ENCODE data around the gene FBLN7.
A peak's percentile ranks its signal among the peaks of the same experiment; 100 is the strongest.
"Not testable (repeated sequence)": the region's sequence is repeated elsewhere in the genome, so short reads cannot be mapped to it uniquely, and the experiment has no call there.

FBLN7 gene

GRCh38 chr2:112138159-112139032 lies at the start of gene FBLN7:
Gene FBLN7 (plus strand): TSS chr2:112138385. CDS start chr2:112138656, 271 bp downstream.
- ATAC-seq (replicated peaks; ENCODE audit: extremely low read depth, poor library complexity, severe bottlenecking) (no peak), DNase-seq (ENCODE audit: low spot score in 2 of 2) (no peak)
- Mint-ChIP-seq H3K9me3 (no peaks in the 10 kb centered on the region), H3K27me3 (peaks cover 40% of the 10 kb centered on the region), H3K4me1 (no peaks in the 10 kb centered on the region), H3K4me3 (peak within 1 kb of the TSS; percentile 46), H3K36me3 (ENCODE audit: insufficient read depth) (no peaks in the 10 kb centered on the region), H3K27ac (ENCODE audit: low read depth) (no peak within 1 kb of the TSS)

- no peaks in the 10 kb centered on the region for H3K9me3 Mint-ChIP-seq
- no peak overlapping the region for H3K27ac Mint-ChIP-seq (ENCODE audit: low read depth)
- H3K4me1 Mint-ChIP-seq, result peaks cover 20% of the 10 kb centered on the region
- no peak for DNase-seq (ENCODE audit: low spot score in 2 of 2)
- no peak overlapping the region for H3K4me3 Mint-ChIP-seq
- no peak for ATAC-seq (replicated peaks; ENCODE audit: extremely low read depth, poor library complexity, severe bottlenecking)
- H3K27me3 Mint-ChIP-seq, result no peaks in the 10 kb centered on the region
- H3K36me3 Mint-ChIP-seq (ENCODE audit: insufficient read depth), result peaks cover 55% of the 10 kb centered on the region
These were observed 48.8 kb upstream of the FBLN7 start for GRCh38 chr2:112089375-112089774.

GRCh38 chr2:112092286-112093041 lies 45.7 kb upstream of the FBLN7 start:
- H3K27ac Mint-ChIP-seq (ENCODE audit: low read depth), result peak overlapping the region; percentile 11
- ATAC-seq (replicated peaks; ENCODE audit: extremely low read depth, poor library complexity, severe bottlenecking), result no peak
- no peaks in the 10 kb centered on the region for H3K27me3 Mint-ChIP-seq
- no peak for DNase-seq (ENCODE audit: low spot score in 2 of 2)
- peaks cover 42% of the 10 kb centered on the region for H3K36me3 Mint-ChIP-seq (ENCODE audit: insufficient read depth)
- H3K9me3 Mint-ChIP-seq, result no peaks in the 10 kb centered on the region
- peaks cover 9% of the 10 kb centered on the region for H3K4me1 Mint-ChIP-seq
- no peak overlapping the region for H3K4me3 Mint-ChIP-seq

- no peak overlapping the region for H3K4me3 Mint-ChIP-seq
- H3K27me3 Mint-ChIP-seq, result no peaks in the 10 kb centered on the region
- no peaks in the 10 kb centered on the region for H3K9me3 Mint-ChIP-seq
- H3K36me3 Mint-ChIP-seq (ENCODE audit: insufficient read depth), result peaks cover 41% of the 10 kb centered on the region
- ATAC-seq (replicated peaks; ENCODE audit: extremely low read depth, poor library complexity, severe bottlenecking) (no peak), DNase-seq (ENCODE audit: low spot score in 2 of 2) (no peak)
- peaks cover 9% of the 10 kb centered on the region for H3K4me1 Mint-ChIP-seq
- H3K27ac Mint-ChIP-seq (ENCODE audit: low read depth), result no peak overlapping the region
These were observed 45.0 kb upstream of the FBLN7 start for GRCh38 chr2:112093216-112093615.

GRCh38 chr2:112095681-112096080 lies 42.5 kb upstream of the FBLN7 start:
- DNase-seq (ENCODE audit: low spot score in 2 of 2), result no peak
- Mint-ChIP-seq H3K27me3 (no peaks in the 10 kb centered on the region), H3K4me3 (no peak overlapping the region), H3K4me1 (peaks cover 9% of the 10 kb centered on the region), H3K9me3 (no peaks in the 10 kb centered on the region), H3K36me3 (ENCODE audit: insufficient read depth) (peaks cover 39% of the 10 kb centered on the region), H3K27ac (ENCODE audit: low read depth) (no peak overlapping the region)
- ATAC-seq (replicated peaks; ENCODE audit: extremely low read depth, poor library complexity, severe bottlenecking), result no peak

- Mint-ChIP-seq H3K27ac (ENCODE audit: low read depth) (no peak overlapping the region), H3K36me3 (ENCODE audit: insufficient read depth) (peaks cover 36% of the 10 kb centered on the region), H3K4me1 (peaks cover 9% of the 10 kb centered on the region), H3K4me3 (no peak overlapping the region), H3K27me3 (no peaks in the 10 kb centered on the region), H3K9me3 (no peaks in the 10 kb centered on the region)
- DNase-seq (ENCODE audit: low spot score in 2 of 2) (no peak), ATAC-seq (replicated peaks; ENCODE audit: extremely low read depth, poor library complexity, severe bottlenecking) (no peak)
These were observed 42.1 kb upstream of the FBLN7 start for GRCh38 chr2:112096098-112096497.

- DNase-seq (ENCODE audit: low spot score in 2 of 2) (no peak), ATAC-seq (replicated peaks; ENCODE audit: extremely low read depth, poor library complexity, severe bottlenecking) (no peak)
- Mint-ChIP-seq H3K9me3 (no peaks in the 10 kb centered on the region), H3K27ac (ENCODE audit: low read depth) (no peak overlapping the region), H3K36me3 (ENCODE audit: insufficient read depth) (peaks cover 50% of the 10 kb centered on the region), H3K27me3 (no peaks in the 10 kb centered on the region), H3K4me1 (no peaks in the 10 kb centered on the region), H3K4me3 (no peak overlapping the region)
These were observed 29.9 kb upstream of the FBLN7 start for GRCh38 chr2:112108178-112108832.

GRCh38 chr2:112109278-112109677 lies 28.9 kb upstream of the FBLN7 start:
- Mint-ChIP-seq H3K9me3 (no peaks in the 10 kb centered on the region), H3K4me3 (no peak overlapping the region), H3K4me1 (no peaks in the 10 kb centered on the region), H3K27ac (ENCODE audit: low read depth) (no peak overlapping the region), H3K36me3 (ENCODE audit: insufficient read depth) (peaks cover 49% of the 10 kb centered on the region), H3K27me3 (no peaks in the 10 kb centered on the region)
- DNase-seq (ENCODE audit: low spot score in 2 of 2), result no peak
- ATAC-seq (replicated peaks; ENCODE audit: extremely low read depth, poor library complexity, severe bottlenecking), result no peak

- peaks cover 48% of the 10 kb centered on the region for H3K36me3 Mint-ChIP-seq (ENCODE audit: insufficient read depth)
- no peaks in the 10 kb centered on the region for H3K4me1 Mint-ChIP-seq
- H3K27me3 Mint-ChIP-seq, result no peaks in the 10 kb centered on the region
- H3K9me3 Mint-ChIP-seq, result no peaks in the 10 kb centered on the region
- no peak overlapping the region for H3K4me3 Mint-ChIP-seq
- no peak overlapping the region for H3K27ac Mint-ChIP-seq (ENCODE audit: low read depth)
- no peak for DNase-seq (ENCODE audit: low spot score in 2 of 2)
- no peak for ATAC-seq (replicated peaks; ENCODE audit: extremely low read depth, poor library complexity, severe bottlenecking)
These were observed 27.2 kb upstream of the FBLN7 start for GRCh38 chr2:112110966-112111365.

GRCh38 chr2:112113354-112113753 lies 24.8 kb upstream of the FBLN7 start:
- ATAC-seq (replicated peaks; ENCODE audit: extremely low read depth, poor library complexity, severe bottlenecking); DNase-seq (ENCODE audit: low spot score in 2 of 2); H3K4me3 Mint-ChIP-seq; H3K4me1 Mint-ChIP-seq; H3K9me3 Mint-ChIP-seq; H3K27me3 Mint-ChIP-seq; H3K27ac Mint-ChIP-seq (ENCODE audit: low read depth): not testable (repeated sequence)
- H3K36me3 Mint-ChIP-seq (ENCODE audit: insufficient read depth), result peaks cover 39% of the 10 kb centered on the region

GRCh38 chr2:112118148-112118547 lies 20.0 kb upstream of the FBLN7 start:
- Mint-ChIP-seq H3K27me3 (no peaks in the 10 kb centered on the region), H3K9me3 (no peaks in the 10 kb centered on the region), H3K27ac (ENCODE audit: low read depth) (no peak overlapping the region), H3K36me3 (ENCODE audit: insufficient read depth) (peaks cover 15% of the 10 kb centered on the region), H3K4me3 (no peak overlapping the region), H3K4me1 (no peaks in the 10 kb centered on the region)
- ATAC-seq (replicated peaks; ENCODE audit: extremely low read depth, poor library complexity, severe bottlenecking) (no peak), DNase-seq (ENCODE audit: low spot score in 2 of 2) (no peak)

- no peaks in the 10 kb centered on the region for H3K27me3 Mint-ChIP-seq
- ATAC-seq (replicated peaks; ENCODE audit: extremely low read depth, poor library complexity, severe bottlenecking) (no peak), DNase-seq (ENCODE audit: low spot score in 2 of 2) (no peak)
- H3K9me3 Mint-ChIP-seq, result no peaks in the 10 kb centered on the region
- H3K36me3 Mint-ChIP-seq (ENCODE audit: insufficient read depth), result peaks cover 9% of the 10 kb centered on the region
- no peak overlapping the region for H3K4me3 Mint-ChIP-seq
- H3K27ac Mint-ChIP-seq (ENCODE audit: low read depth), result no peak overlapping the region
- H3K4me1 Mint-ChIP-seq, result no peaks in the 10 kb centered on the region
These were observed 16.4 kb upstream of the FBLN7 start for GRCh38 chr2:112121682-112122254.

Data from central memory CD8-positive, alpha-beta T cell (primary cell).